Stimulated activated CD8-positive, alpha-beta memory T cell treated with anti-CD3 and anti-CD28 coated beads, Interleukin-4, amount 100 ng/mL, for 48 hours (primary cell): ENCODE measurements around the gene FAM20C.

ENCODE experiments used
- DNase-seq: peaks from one replicate; pipeline ENCODE4 v3.0.0-alpha.2; 2020

The FAM20C gene

GRCh38 chr7:261341-262250 is 69.2 kb downstream of the FAM20C start:
- DNase-seq, result no peak

- no peak for DNase-seq
Measured at GRCh38 chr7:262251-262572, 69.8 kb downstream of the FAM20C start.

GRCh38 chr7:262631-263311 is 70.4 kb downstream of the FAM20C start:
- DNase-seq, result peak; percentile 96

- DNase-seq, result peak; percentile 60
Measured at GRCh38 chr7:263483-264351, 71.3 kb downstream of the FAM20C start.

- DNase-seq, result no peak
Measured at GRCh38 chr7:264541-265191, 72.3 kb downstream of the FAM20C start.

- no peak for DNase-seq
Measured at GRCh38 chr7:265192-265997, 73.0 kb downstream of the FAM20C start.

- DNase-seq, result no peak
Measured at GRCh38 chr7:265998-266850, 73.9 kb downstream of the FAM20C start.

GRCh38 chr7:266851-267840 is 74.8 kb downstream of the FAM20C start:
- DNase-seq, result no peak

- no peak for DNase-seq
Measured at GRCh38 chr7:268991-269390, 76.6 kb downstream of the FAM20C start.

- DNase-seq, result no peak
Measured at GRCh38 chr7:269721-270120, 77.3 kb downstream of the FAM20C start.

- no peak for DNase-seq
Measured at GRCh38 chr7:270351-270983, 78.1 kb downstream of the FAM20C start.

GRCh38 chr7:271266-272107 is 79.1 kb downstream of the FAM20C start:
- DNase-seq, result no peak

- no peak for DNase-seq
Measured at GRCh38 chr7:272108-272615, 79.8 kb downstream of the FAM20C start.

GRCh38 chr7:272631-273030 is 80.3 kb downstream of the FAM20C start:
- no peak for DNase-seq

- DNase-seq, result no peak
Measured at GRCh38 chr7:273327-273726, 81.0 kb downstream of the FAM20C start.

GRCh38 chr7:274266-274665 is 81.9 kb downstream of the FAM20C start:
- no peak for DNase-seq

- DNase-seq, result no peak
Measured at GRCh38 chr7:276230-276835, 84.0 kb downstream of the FAM20C start.

GRCh38 chr7:277228-277627 is 84.9 kb downstream of the FAM20C start:
- DNase-seq, result no peak
